GM18519 (cell line): ENCODE results near the gene CCDC71.

Source experiments
- ATAC-seq: cut with Tn5 transposase; IDR thresholded peaks from one replicate; pipeline ENCODE4 v1.9.1; 2021; ENCODE audit warnings: mild to moderate bottlenecking, moderate library complexity; ENCODE audit not compliant: unreplicated experiment, low FRiP score

CCDC71 gene

GRCh38 chr3:49171119-49171774, 5.1 kb upstream of the CCDC71 start, which contains the start of gene KLHDC8B:
Gene KLHDC8B, plus strand, starts transcription at chr3:49171598. Its CDS starts 1,172 bp downstream, at chr3:49172770.
- ATAC-seq, result no peak

DNA sequence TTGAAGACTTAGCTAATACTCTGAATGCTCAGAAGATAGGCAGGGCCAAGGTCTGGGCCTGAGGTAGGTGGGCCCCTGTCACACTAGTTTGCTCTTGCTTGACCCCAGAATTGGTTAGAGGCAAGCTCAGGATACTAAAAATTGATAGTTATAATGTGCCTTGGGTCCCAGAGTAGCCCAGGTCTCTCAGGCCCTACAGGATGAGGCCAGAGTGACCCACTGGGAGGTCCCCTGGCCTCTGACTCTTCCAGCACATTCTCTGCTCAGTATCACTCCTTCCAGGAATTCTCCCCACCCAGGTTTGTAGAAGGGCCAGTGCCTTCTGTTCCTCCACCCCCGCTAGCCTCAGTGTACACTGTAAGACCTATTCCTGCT, 4.6 kb upstream of the CCDC71 start:
- ATAC-seq, result no peak

GRCh38 chr3:49166752-49167556, 823 bp upstream of the CCDC71 start:
- no peak for ATAC-seq

- no peak for ATAC-seq
Observed at GRCh38 chr3:49164983-49165720, 979 bp downstream of the CCDC71 start.

DNA sequence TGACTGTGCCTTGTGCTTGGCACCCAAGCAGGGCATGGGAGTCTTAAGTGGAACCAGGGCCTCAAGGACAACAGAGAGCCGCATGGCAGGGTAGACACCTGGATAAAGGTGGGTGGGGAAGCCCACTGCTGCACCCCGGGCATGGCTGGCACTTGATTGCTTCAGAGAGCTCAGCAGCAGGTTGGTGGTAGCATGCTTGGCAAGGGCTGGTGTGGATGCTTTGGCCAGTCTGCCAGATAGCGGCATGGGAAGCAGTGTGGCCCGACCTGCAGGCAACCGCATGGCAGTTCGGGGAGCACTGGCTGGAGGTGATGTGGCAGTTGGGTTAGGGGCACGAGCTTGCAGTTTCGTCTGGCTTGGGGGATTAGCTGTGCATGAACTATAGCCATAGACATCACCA, 2.5 kb downstream of the CCDC71 start:
- ATAC-seq, result no peak

- ATAC-seq, result no peak
Observed at GRCh38 chr3:49162751-49163419, 3.2 kb downstream of the CCDC71 start.

- ATAC-seq, result no peak
Observed at GRCh38 chr3:49161808-49162530, 4.2 kb downstream of the CCDC71 start.

GRCh38 chr3:49161197-49161596, 4.9 kb downstream of the CCDC71 start:
- ATAC-seq, result no peak

- ATAC-seq, result no peak
Observed at GRCh38 chr3:49158792-49159191, 7.3 kb downstream of the CCDC71 start.

DNA sequence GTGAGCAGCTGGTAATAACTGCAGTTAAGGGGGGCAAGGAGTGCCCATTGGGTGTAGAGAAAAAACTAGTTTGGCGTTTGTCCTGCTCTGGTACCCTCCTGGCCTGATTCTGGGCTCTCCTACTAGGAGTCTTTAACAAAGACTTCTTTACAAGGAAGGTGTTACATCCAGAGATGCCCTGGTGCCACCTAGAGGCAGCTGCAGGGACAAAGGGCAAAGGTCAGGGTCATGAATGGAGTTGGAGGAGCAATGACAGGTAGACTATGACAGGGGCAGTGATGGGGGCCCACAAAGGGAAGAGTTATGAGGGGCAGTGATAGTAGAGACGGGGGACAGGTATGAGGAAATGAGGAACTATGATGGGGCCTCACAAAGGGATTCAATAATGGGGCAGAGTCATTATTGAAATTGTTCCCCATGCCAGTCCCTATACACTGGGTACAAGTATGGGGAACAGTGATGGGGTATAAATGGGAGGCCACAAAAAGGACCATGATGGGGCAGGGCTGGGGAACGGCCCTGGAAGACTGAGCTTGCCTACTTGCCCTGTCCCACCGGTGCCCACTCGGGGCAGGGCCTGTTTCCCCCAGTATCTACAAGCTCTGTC, 7.9 kb downstream of the CCDC71 start:
- no peak for ATAC-seq

DNA sequence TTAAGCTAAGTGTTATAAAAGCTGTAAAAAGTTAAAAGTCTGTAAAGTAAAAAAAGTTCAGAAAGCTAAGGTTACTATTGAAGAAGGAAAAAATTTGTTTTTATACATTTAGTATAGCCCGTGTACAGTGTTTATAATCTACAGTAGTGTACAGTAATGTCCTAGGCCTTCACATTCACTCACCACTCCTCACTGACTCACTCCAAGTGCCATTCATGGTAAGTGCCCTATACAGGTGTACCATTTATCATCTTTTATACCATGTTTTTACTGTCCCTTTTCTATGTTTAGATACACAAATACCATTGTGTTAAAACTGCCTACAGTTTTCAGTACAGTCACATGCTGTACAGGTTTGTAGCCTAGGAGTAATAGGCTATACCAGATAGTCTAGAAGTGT, 8.8 kb downstream of the CCDC71 start:
- ATAC-seq, result no peak

- ATAC-seq, result no peak
Observed at GRCh38 chr3:49153349-49153912, 12.7 kb downstream of the CCDC71 start.

DNA sequence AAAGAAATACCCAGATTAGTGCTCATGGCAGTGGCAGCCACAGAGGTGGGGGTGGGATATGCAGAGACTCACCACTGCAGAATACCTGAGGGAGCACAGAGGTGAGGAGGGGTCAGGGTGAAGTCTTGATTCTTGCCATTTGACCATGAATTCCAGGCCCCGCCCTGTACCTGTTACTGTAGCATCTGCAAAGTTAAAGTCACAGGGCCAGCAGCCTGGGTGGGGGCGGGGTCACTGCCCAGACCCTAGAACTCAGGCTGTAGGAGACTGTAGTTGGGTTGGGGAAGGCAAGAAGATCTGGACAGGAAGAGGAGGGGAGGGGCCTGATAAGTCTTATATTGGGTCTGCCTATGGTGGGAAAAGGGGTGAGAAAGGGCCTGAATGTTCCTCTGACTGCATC, 14.5 kb downstream of the CCDC71 start:
- ATAC-seq, result no peak

GRCh38 chr3:49148159-49148558, 18.0 kb downstream of the CCDC71 start:
- no peak for ATAC-seq

DNA sequence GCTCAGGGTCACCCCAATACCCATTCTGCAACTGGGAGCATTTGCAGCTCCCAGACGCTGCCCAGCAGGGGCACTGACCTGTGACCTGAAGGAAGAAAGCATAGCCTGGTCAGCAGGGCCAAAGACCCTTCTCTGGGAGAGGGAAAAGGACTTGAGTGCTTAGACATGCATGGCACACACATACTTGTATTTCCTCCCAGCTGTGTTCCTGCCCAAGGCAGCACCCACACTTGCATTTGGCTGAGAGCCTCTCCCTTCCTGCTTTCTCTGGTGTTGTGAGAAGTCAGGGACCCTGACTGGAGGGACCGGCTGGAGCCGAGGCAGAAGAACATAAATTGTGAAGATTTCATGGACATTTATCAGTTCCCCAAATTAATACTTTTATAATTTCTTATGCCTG, 26.1 kb downstream of the CCDC71 start:
- ATAC-seq, result no peak

DNA sequence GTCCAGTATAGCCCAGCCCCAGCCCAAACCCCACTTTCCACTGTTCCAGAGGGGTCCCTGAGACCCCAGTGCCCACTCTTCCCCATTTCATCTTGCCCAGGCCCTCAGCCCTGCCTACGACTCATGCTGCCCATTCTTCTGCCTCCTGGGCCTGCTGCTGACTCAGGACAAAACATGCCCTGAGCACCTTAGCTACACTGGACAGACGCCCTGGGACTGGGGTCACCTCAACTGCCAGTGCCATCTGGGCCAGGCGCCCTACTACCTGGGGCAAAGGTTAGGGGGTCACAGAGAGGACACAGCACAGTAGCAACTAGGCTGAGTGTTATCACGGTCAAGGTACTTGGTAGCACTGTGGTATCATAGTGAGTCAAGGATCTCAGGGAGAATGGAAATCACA, 30.6 kb downstream of the CCDC71 start:
- ATAC-seq, result no peak

DNA sequence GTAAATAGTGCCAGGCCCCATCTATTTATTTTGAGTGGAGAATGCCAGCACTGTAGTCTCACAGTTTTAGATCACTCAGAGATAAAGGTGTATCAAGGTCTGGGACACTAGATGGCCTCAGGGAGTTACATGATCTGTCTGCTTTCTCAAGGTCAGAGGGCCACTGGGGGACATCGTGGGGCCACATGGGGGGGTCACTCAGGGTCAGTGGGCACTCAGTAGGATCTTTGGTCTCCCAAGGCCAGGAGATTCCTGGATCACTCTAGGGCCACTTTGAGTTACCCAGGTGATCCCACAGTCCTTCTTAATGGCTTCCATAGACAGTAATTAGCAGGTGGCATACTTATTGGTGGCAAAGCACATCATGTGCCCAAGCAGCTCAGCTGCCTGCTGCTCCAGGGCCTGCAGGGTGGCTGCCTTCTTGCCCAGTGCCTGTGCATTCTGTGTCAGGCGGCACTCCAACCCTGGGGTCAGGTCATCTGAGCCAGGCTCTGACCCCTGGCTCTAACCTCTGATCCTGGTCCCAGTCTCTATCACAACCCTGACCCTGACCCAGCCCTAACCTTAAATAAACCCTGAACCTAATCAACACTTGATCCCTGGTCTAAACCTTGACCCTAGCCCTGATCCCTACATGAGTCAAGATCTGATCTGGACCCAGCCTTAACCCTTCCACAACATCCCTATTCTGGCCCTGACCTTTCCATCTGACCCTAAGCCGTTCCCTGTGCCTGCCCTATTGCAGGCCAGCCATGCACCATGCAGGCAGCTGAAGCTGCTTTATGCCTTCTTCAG, 31.5 kb downstream of the CCDC71 start:
- no peak for ATAC-seq

GRCh38 chr3:49133226-49133951, 32.7 kb downstream of the CCDC71 start:
- ATAC-seq, result no peak
